GM23338 (cell line): ENCODE data around the gene ZBTB40. TPM values are rescaled to one million over a fixed set of nuclear protein-coding genes. Genes with fewer than 3 reads are reported as not detected.

Experiments used
- ATAC-seq: fragments of 200-7000 bp; cut with Tn5 transposase; 3 replicates; pipeline ENCODE4 v1.9.1; 2020
- DNase-seq: peaks from one replicate; pipeline ENCODE4 v3.0.0-alpha.2; 2015; ENCODE audit warnings: low spot score
- H2AFZ ChIP-seq: fragments of 200-600 bp; sonication (generic); 2 replicates; pipeline ENCODE4 v1.8.0; 2016; ENCODE audit warnings: antibody characterized with exemption, mild to moderate bottlenecking, moderate library complexity
- H3F3A ChIP-seq: fragments of 200-600 bp; sonication (generic); replicated peaks from 2 replicates; pipeline ENCODE4 v1.8.0; 2017; ENCODE audit warnings: antibody characterized with exemption, mixed run types, low read depth
- H3K27ac ChIP-seq: fragments of 200-600 bp; sonication (generic); 2 replicates; pipeline ENCODE4 v1.6.1; 2016; ENCODE audit warnings: low read depth
- H3K27me3 ChIP-seq: fragments of 200-600 bp; sonication (generic); 2 replicates; pipeline ENCODE4 v1.8.0; 2016; ENCODE audit warnings: mild to moderate bottlenecking, mixed run types, moderate library complexity; ENCODE audit not compliant: insufficient read depth
- H3K36me3 ChIP-seq: fragments of 200-600 bp; sonication (generic); 2 replicates; pipeline ENCODE4 v1.8.0; 2016; ENCODE audit warnings: mild to moderate bottlenecking; ENCODE audit not compliant: insufficient read depth
- H3K4me1 ChIP-seq: fragments of 200-600 bp; sonication (generic); 2 replicates; pipeline ENCODE4 v1.8.0; 2016; ENCODE audit warnings: mild to moderate bottlenecking, moderate library complexity; ENCODE audit not compliant: insufficient read depth
- H3K4me2 ChIP-seq: fragments of 200-600 bp; sonication (generic); 2 replicates; pipeline ENCODE4 v1.7.1; 2017; ENCODE audit warnings: mixed run types
- H3K4me3 ChIP-seq: fragments of 200-600 bp; sonication (generic); 2 replicates; pipeline ENCODE4 v1.6.1; 2016; ENCODE audit warnings: mixed run types
- H3K79me2 ChIP-seq: fragments of 200-600 bp; sonication (generic); replicated peaks from 2 replicates; pipeline ENCODE4 v1.8.0; 2017; ENCODE audit warnings: mild to moderate bottlenecking; ENCODE audit not compliant: insufficient read depth
- H3K9me2 ChIP-seq: fragments of 200-600 bp; sonication (generic); 2 replicates; pipeline ENCODE4 v1.8.0; 2017; ENCODE audit not compliant: insufficient read depth
- H4K20me1 ChIP-seq: fragments of 200-600 bp; sonication (generic); replicated peaks from 2 replicates; pipeline ENCODE4 v1.8.0; 2017; ENCODE audit warnings: mild to moderate bottlenecking; ENCODE audit not compliant: insufficient read depth
- H3K27ac Mint-ChIP-seq: 2 replicates; pipeline ENCODE4 v1.8.0; 2020; ENCODE audit warnings: inconsistent platforms, mild to moderate bottlenecking, moderate library complexity, mixed read lengths
- H3K27me3 Mint-ChIP-seq: 3 replicates; pipeline ENCODE4 v1.8.0; 2022; ENCODE audit warnings: low read depth, mild to moderate bottlenecking, moderate library complexity, mixed read lengths, inconsistent platforms; ENCODE audit not compliant: insufficient read depth, poor library complexity
- H3K36me3 Mint-ChIP-seq: 3 replicates; pipeline ENCODE4 v1.8.0; 2021; ENCODE audit warnings: low read depth, mild to moderate bottlenecking, inconsistent platforms, moderate library complexity, mixed read lengths
- H3K4me1 Mint-ChIP-seq: 3 replicates; pipeline ENCODE4 v1.8.0; 2020; ENCODE audit warnings: mild to moderate bottlenecking, inconsistent platforms, mixed read lengths
- H3K4me3 Mint-ChIP-seq: 3 replicates; pipeline ENCODE4 v1.8.0; 2021; ENCODE audit warnings: moderate library complexity, mild to moderate bottlenecking, inconsistent platforms, mixed read lengths
- H3K9me3 Mint-ChIP-seq: 3 replicates; pipeline ENCODE4 v1.8.0; 2020; ENCODE audit warnings: moderate library complexity, mild to moderate bottlenecking, inconsistent platforms, mixed read lengths
- CREB1 ChIP-seq: fragments of 250-450 bp; sonication (Bioruptor Pico); IDR thresholded peaks from 2 replicates; pipeline ENCODE4 v1.5.0; 2020; ENCODE audit warnings: low read depth, mild to moderate bottlenecking, moderate library complexity
- EZH2 ChIP-seq: fragments of 200-600 bp; sonication (generic); IDR thresholded peaks from one replicate; pipeline ENCODE4 v1.8.0; 2017; ENCODE audit warnings: antibody characterized with exemption, mild to moderate bottlenecking, low read depth; ENCODE audit not compliant: unreplicated experiment
- JUNB ChIP-seq: IDR thresholded peaks from one replicate; pipeline ENCODE4 v1.6.1; 2016; ENCODE audit warnings: antibody characterized with exemption; ENCODE audit not compliant: unreplicated experiment
- NANOG ChIP-seq: IDR thresholded peaks from 2 replicates; pipeline ENCODE4 v1.6.1; 2016; ENCODE audit warnings: antibody characterized with exemption, borderline replicate concordance
- POLR2AphosphoS5 ChIP-seq: IDR thresholded peaks from 2 replicates; pipeline ENCODE4 v1.6.1; 2016; ENCODE audit warnings: antibody characterized with exemption, low read depth
- ZNF114 ChIP-seq: fragments of 250-450 bp; sonication (Bioruptor Pico); IDR thresholded peaks from 2 replicates; pipeline ENCODE4 v1.5.0; 2020; ENCODE audit warnings: mild to moderate bottlenecking, moderate library complexity
- ZNF331 ChIP-seq: fragments of 250-450 bp; sonication (Bioruptor Pico); IDR thresholded peaks from 2 replicates; pipeline ENCODE4 v1.5.0; 2020; ENCODE audit warnings: low read depth, mild to moderate bottlenecking, moderate library complexity
- polyA plus RNA-seq: library from polyadenylated mRNA; unstranded; fragments of >200 nt; fragmentation: Nextera tagmentation; extraction: Ambion mirVana; gene quantifications from 2 replicates; pipeline ENCODE4 v1.2.1, GENCODE V29; 2016
- total RNA-seq: library from RNA; depleted of rRNA; stranded (reverse); fragments of >200 nt; shearing (Covaris generic); gene quantifications from 2 replicates; pipeline ENCODE4 v1.2.3, GENCODE V29; 2014
- TF ChIP-seq, protein P1 (sequence below), 2 experiments: fragments of 200-600 bp in 1 of 2; sonication (generic) in 1 of 2; conservative IDR thresholded peaks; 2 replicates each; pipeline versions ENCODE4 v1.5.1 to v1.6.1; 2016 to 2017; ENCODE audit warnings: antibody characterized with exemption in 2 of 2, low read depth in 2 of 2, mild to moderate bottlenecking in 2 of 2, moderate library complexity in 1 of 2
- TF ChIP-seq, protein P2 (sequence below): IDR thresholded peaks from 2 replicates; pipeline ENCODE4 v1.6.1; 2016; ENCODE audit warnings: antibody characterized with exemption

The ZBTB40 gene
- total and polyA plus RNA-seq, 2 experiments from 2014 or later: 3.1 to 22.7 TPM

DNA sequence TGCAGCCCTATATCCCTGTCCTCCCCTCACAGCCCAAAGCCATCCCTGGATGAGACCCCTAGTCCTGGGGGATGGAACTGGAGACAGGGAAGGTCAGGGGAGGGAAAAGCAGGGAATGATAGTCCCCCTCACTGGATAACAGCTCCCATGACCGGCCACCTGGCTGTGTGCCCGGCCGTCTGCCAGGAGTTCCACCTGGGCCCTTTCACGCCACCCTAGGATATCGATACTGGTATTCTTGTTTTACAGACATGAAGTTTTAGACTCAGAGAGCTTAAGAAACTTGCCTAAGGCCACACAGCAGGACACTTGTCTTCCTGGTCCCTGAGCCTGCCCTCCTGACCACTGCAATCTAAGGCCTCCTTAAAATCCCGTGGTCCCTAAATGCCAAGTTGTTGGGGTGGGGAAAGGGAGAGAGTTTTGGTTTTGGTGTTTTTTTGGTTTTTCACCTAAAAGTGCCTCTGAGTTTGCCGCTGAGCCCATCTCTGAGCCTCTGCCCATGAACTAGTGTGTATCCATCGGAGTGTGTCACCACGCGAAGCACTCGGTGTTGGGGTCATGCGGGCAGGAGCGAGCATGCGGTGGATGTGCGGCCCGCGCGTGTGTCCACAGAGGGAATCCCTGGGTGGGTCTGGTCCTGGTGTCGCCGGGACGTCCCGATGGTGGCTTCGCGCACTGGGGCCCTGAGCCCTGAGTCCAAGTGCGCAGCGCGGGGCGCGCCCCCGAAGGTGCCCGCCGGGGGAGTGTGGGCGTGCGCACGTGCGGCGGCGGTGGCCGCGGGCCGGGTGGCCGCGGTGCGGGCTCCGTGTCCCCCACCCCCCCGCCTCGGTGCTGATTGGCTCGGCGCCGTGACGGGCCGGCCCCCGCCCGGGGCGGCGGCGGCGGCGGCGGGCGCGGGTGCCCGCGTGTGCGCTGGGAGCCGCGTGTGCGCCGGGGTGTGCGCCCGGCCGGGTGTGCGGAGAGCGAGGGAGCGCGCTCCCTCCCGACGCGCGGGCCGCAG lies 111.2 kb downstream of the ZBTB40 start, which contains the start of gene EPHA8:
TSS of gene EPHA8 (plus strand) at position 906 of the 1,000 bp plus-strand sequence. CDS start 147 bp downstream, outside the sequence.
- Histone ChIP-seq H2AFZ (peak within 1 kb of the TSS; percentile 91), H3K4me2 (peak within 1 kb of the TSS; percentile 91), H4K20me1 (no peaks in the 10 kb centered on the region), H3K4me3 (peak within 1 kb of the TSS; percentile 71), H3K36me3 (no peaks in the 10 kb centered on the region), H3K4me1 (peaks cover 3% of the 10 kb centered on the region; the same call in 1 of the 2 replicates), H3K79me2 (no peaks in the 10 kb centered on the region), H3F3A (no peaks in the 10 kb centered on the region), H3K9me2 (no peaks in the 10 kb centered on the region), H3K27me3 (peaks cover 36% of the 10 kb centered on the region), H3K27ac (no peak within 1 kb of the TSS)
- DNase-seq (peak; percentile 28), ATAC-seq (peak; percentile 24)
- H3K27me3 Mint-ChIP-seq: peaks cover 39% of the 10 kb centered on the region
- no peaks in the 10 kb centered on the region for H3K36me3 Mint-ChIP-seq
- no peak within 1 kb of the TSS for H3K27ac Mint-ChIP-seq
- H3K4me3 Mint-ChIP-seq: peak within 1 kb of the TSS; percentile 85
- no peaks in the 10 kb centered on the region for H3K9me3 Mint-ChIP-seq
- TF ChIP-seq ZNF331 (CRISPR knock-in tag) (no peak), EZH2 (peak; percentile 76)
- peaks cover 18% of the 10 kb centered on the region for H3K4me1 Mint-ChIP-seq

DNA sequence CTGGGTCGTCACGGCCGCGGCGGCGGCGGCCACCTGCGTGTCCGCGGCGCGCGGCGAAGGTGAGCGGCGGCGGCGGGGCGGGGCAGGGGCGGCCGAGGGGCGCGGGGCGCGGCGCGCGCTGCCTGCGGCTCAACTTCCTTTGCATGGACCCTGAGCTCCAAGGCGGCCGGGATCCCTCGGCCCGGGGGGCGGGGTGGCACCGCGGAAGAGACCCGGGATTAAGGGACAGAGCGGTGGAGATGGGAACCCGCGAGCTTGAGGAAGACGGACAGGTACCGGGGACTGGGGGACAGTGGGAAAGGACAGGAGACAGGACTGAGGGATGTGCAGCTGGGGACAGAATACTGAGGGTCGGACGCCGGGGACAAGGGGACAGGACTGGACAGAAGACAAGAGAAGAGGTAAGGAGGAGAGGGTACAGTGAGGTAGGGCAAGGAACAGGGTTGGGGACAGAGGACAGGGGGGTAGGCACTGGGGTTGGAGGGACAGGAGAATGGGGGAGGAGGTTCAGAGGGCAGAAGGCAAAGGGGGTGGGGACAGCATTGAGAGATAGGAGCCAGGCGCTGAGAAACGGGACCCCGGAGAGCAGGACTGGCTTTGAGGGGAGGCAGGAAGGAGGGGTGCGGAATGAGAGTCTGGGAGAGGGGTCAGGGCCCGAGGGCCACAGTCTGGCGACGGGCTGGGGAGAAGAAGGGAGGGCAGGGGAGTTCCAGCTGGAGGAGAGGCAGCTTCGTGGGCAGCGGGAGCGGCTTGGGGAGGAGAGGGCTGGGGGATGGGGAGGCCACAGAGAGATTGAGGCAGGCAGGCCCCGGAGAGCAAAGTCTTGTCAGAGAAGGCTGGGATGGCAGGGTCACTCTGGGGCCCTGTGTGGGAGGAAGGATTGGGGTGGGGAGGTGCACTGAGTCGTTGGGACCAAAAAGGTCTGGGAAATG lies 112.3 kb downstream of the ZBTB40 start:
- Mint-ChIP-seq H3K9me3 (no peaks in the 10 kb centered on the region), H3K27me3 (peaks cover 38% of the 10 kb centered on the region), H3K27ac (no peak overlapping the region), H3K36me3 (no peaks in the 10 kb centered on the region), H3K4me3 (peak overlapping the region; percentile 85), H3K4me1 (peaks cover 18% of the 10 kb centered on the region)
- Histone ChIP-seq H3K9me2 (no peaks in the 10 kb centered on the region), H3K27me3 (peaks cover 36% of the 10 kb centered on the region), H3K27ac (no peak overlapping the region), H4K20me1 (no peaks in the 10 kb centered on the region), H3K79me2 (no peaks in the 10 kb centered on the region), H3K4me2 (peak overlapping the region; percentile 91), H3K4me1 (peaks cover 3% of the 10 kb centered on the region; the same call in 1 of the 2 replicates), H3K4me3 (peak overlapping the region; percentile 71), H3F3A (no peaks in the 10 kb centered on the region), H3K36me3 (no peaks in the 10 kb centered on the region), H2AFZ (peak overlapping the region; percentile 91)
- peak; percentile 15 for TF ChIP-seq EZH2
- TF ChIP-seq CREB1 (CRISPR knock-in tag): no peak
- peak; percentile 14 for ATAC-seq
- DNase-seq: peak; percentile 35

DNA sequence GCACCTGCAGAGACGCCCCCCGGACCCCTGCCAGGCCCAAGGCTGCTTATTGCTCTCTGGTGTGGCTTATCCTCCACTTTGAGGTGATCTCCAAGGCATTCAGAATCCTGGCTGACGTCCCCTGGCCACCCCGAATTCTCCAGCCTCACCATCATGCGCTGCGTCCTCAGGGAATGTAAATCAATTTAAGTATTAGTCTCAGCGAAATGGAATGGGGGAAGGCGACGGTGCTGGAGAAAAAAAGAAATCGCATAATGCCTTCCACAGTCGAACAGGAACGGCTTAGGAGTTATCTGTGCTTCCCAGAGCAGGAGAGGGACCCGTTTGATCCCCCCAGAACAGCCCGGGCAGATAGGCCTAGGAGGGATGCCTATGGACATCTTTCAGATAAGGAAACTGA lies 114.5 kb downstream of the ZBTB40 start:
- Histone ChIP-seq H3K79me2 (no peaks in the 10 kb centered on the region), H3K27me3 (peaks cover 34% of the 10 kb centered on the region), H3K4me2 (no peak overlapping the region), H3K36me3 (no peaks in the 10 kb centered on the region), H2AFZ (no peak overlapping the region), H3K4me1 (peaks cover 3% of the 10 kb centered on the region; the same call in 1 of the 2 replicates), H3K9me2 (no peaks in the 10 kb centered on the region), H3K4me3 (no peak overlapping the region), H4K20me1 (no peaks in the 10 kb centered on the region), H3K27ac (no peak overlapping the region), H3F3A (no peaks in the 10 kb centered on the region)
- no peak for DNase-seq
- Mint-ChIP-seq H3K27me3 (peaks cover 36% of the 10 kb centered on the region), H3K4me3 (no peak overlapping the region), H3K9me3 (no peaks in the 10 kb centered on the region), H3K27ac (no peak overlapping the region), H3K4me1 (peaks cover 18% of the 10 kb centered on the region), H3K36me3 (no peaks in the 10 kb centered on the region)
- ATAC-seq: no peak
- TF ChIP-seq JUNB (no peak), EZH2 (no peak), POLR2AphosphoS5 (no peak), CREB1 (CRISPR knock-in tag) (no peak), ZNF114 (CRISPR knock-in tag) (no peak), ZNF331 (CRISPR knock-in tag) (no peak), NANOG (no peak)
- TF ChIP-seq, protein P1, sequence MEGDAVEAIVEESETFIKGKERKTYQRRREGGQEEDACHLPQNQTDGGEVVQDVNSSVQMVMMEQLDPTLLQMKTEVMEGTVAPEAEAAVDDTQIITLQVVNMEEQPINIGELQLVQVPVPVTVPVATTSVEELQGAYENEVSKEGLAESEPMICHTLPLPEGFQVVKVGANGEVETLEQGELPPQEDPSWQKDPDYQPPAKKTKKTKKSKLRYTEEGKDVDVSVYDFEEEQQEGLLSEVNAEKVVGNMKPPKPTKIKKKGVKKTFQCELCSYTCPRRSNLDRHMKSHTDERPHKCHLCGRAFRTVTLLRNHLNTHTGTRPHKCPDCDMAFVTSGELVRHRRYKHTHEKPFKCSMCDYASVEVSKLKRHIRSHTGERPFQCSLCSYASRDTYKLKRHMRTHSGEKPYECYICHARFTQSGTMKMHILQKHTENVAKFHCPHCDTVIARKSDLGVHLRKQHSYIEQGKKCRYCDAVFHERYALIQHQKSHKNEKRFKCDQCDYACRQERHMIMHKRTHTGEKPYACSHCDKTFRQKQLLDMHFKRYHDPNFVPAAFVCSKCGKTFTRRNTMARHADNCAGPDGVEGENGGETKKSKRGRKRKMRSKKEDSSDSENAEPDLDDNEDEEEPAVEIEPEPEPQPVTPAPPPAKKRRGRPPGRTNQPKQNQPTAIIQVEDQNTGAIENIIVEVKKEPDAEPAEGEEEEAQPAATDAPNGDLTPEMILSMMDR (conservative IDR thresholded peaks at IDR 0.05; ENCODE audit: low read depth in 2 of 2): no peak
- TF ChIP-seq, protein P2, sequence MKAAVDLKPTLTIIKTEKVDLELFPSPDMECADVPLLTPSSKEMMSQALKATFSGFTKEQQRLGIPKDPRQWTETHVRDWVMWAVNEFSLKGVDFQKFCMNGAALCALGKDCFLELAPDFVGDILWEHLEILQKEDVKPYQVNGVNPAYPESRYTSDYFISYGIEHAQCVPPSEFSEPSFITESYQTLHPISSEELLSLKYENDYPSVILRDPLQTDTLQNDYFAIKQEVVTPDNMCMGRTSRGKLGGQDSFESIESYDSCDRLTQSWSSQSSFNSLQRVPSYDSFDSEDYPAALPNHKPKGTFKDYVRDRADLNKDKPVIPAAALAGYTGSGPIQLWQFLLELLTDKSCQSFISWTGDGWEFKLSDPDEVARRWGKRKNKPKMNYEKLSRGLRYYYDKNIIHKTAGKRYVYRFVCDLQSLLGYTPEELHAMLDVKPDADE: no peak
